Measurements from ENCODE around the gene FLYWCH1. TPM values are rescaled to one million over a fixed set of nuclear protein-coding genes. Genes with fewer than 3 reads are reported as not detected.

Gene FLYWCH1
- 40.3 and 43.6 TPM in 2 replicates for total RNA-seq (2013; cell fraction: nucleolus; rRNA removed)
- total RNA-seq (2014; rRNA removed): 15.0 and 19.7 TPM in 2 replicates
- 6.6 and 7.9 TPM in 2 replicates for total RNA-seq (2014; rRNA removed; fragmentation: Illumina TruSeq; extraction: Trizol)
- 27.8 and 33.8 TPM in 2 replicates for total RNA-seq (2021)
- 10.7 TPM for polyA plus RNA-seq (2011; ENCODE audit: low read depth)
- 7.7 and 10.6 TPM in 2 replicates for polyA plus RNA-seq (2011; rRNA removed)
- polyA plus RNA-seq (2011; cell fraction: cytosol; rRNA removed): 21.5 and 28.4 TPM in 2 replicates
- polyA plus RNA-seq (2011; cell fraction: nucleus; rRNA removed): 55.9 and 70.0 TPM in 2 replicates
- polyA plus RNA-seq (2012): 20.9 and 21.5 TPM in 2 replicates
- 1.8 and 10.1 TPM in 2 replicates for polyA plus RNA-seq (2014; fragmentation: Illumina TruSeq; extraction: Trizol)
- under 1 TPM; 0.47 to 0.60 TPM for polyA plus RNA-seq (2014; fragmentation: Nextera tagmentation; extraction: Ambion mirVana)
- 29.1 and 37.9 TPM in 2 replicates for polyA plus RNA-seq (2014; rRNA removed)
- 10 to 100 TPM; 11.8 to 16.7 TPM for polyA plus RNA-seq (2016; fragmentation: Nextera tagmentation; extraction: Ambion mirVana)
- polyA minus RNA-seq (2011; rRNA and poly(A)+ RNA removed): 6.7 and 11.4 TPM in 2 replicates
- polyA minus RNA-seq (2011; cell fraction: cytosol; rRNA and poly(A)+ RNA removed): 6.5 and 9.9 TPM in 2 replicates
- polyA minus RNA-seq (2011; cell fraction: nucleus; rRNA and poly(A)+ RNA removed): 7.4 and 18.7 TPM in 2 replicates
- percentile 58 among the genes with signal in this experiment for Bru-seq, nascent RNA
- BruChase-seq, experiment 1, labeled RNA remaining after a 6-hour chase: percentile 65 among the genes with signal in this experiment
- percentile 61 among the genes with signal in this experiment for BruChase-seq, experiment 2, labeled RNA remaining after a 2-hour chase
- long read RNA-seq, experiment 1, full-length matches to known transcripts: 5 of 12 reads
- long read RNA-seq, experiment 1, partial matches to known transcripts: 4 of 12 reads
- long read RNA-seq, experiment 1, other reads (novel, unspliced or antisense): 3 of 12 reads
- long read RNA-seq, experiment 2, partial matches to known transcripts: 0 of 1 reads
- long read RNA-seq, experiment 2, other reads (novel, unspliced or antisense): 1 of 1 reads

DNA sequence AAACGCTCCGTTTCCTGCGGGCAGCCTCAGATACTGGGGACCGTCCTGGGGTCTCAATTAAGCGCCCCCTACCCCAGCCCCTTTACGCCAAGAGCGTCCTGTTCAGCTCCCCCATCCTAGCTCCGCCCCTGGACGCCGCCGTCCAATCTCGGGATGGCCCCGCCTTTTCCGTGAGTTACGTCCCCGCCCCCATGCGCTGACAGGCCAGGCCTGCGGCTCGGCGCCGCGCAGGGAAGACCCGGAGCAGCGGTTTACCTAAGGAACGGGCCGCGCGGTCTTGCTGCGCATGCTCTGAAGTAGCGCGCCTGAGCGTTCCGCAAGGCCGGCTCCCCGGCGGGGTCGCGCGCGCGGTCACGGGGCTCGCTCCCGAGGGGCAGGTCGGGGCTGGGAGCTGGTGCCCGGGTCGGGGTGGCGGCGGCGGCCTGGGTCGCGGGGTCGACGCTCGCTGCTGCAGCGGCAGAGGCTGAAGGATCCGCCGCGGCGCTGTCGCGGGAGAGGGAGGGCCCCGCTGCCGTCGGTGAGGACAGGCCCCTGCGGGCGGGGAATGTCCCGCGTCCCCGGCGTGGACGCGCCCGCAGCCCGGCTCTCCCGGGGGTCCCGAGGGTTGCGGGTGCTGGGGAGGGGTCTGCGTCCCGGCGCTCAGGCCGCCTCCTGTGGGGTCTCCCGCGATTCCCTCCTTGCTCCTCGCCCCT lies at the start of gene FLYWCH1:
TSS of gene FLYWCH1 (plus strand) at position 294 of the 692 bp plus-strand sequence. CDS start 17,755 bp downstream, outside the sequence.
- in situ Hi-C loops (cut with MboI): loop anchor here (5.0 kb wide), 1 partner anchor 34 kb away; no protein-coding TSS in a partner anchor
- Histone ChIP-seq H3K9me3 (replicated peaks; ENCODE audit: control insufficient read depth, insufficient read depth, low read length) (no peaks in the 10 kb centered on the region), H2AFZ (ENCODE audit: control insufficient read depth, low read depth, low read length) (peak within 1 kb of the TSS; percentile 97), H3K4me1 (ENCODE audit: control insufficient read depth, insufficient read depth, low read length) (peaks cover 3% of the 10 kb centered on the region; the same call in 1 of the 2 replicates), H3K79me2 (ENCODE audit: control insufficient read depth, insufficient read depth, low read length) (peaks cover 9% of the 10 kb centered on the region), H3K4me2 (ENCODE audit: control insufficient read depth, insufficient read depth) (peak within 1 kb of the TSS; percentile 99), H3K27me3 (replicated peaks in 1 of 2; ENCODE audit: control insufficient read depth in 2 of 2, insufficient read depth in 2 of 2, low read length in 1 of 2) (no peaks in the 10 kb centered on the region), H4K20me1 (ENCODE audit: control insufficient read depth, insufficient read depth) (no peaks in the 10 kb centered on the region), H3K9ac (ENCODE audit: control insufficient read depth, insufficient read depth, low read length) (peak within 1 kb of the TSS; percentile 73), H3K36me3 (ENCODE audit: control insufficient read depth in 2 of 2, insufficient read depth in 2 of 2, low read length in 1 of 2) (peaks cover 0 to 2% of the 10 kb centered on the region in 2 experiments; a peak in 1 of 4 replicates), H3K27ac (ENCODE audit: control insufficient read depth, insufficient read depth) (peak within 1 kb of the TSS; percentile 54), H3K4me3 (peak within 1 kb of the TSS; percentile 97)
- FAIRE-seq: peak; percentile 93
- 1% methylated on average over 57 of the region's 85 CpGs for WGBS (ENCODE audit: insufficient coverage, insufficient replicate concordance, low lambda C conversion rate, missing lambda C conversion rate)
- intact Hi-C loops (cut with micrococcal nuclease; ENCODE audit: unreplicated experiment): no loop called here
- RAD21 ChIA-PET (ENCODE audit: unreplicated experiment): interaction anchor here (0.6 to 2.1 kb wide), 9 partner anchors 9 to 53 kb away, joined by 3 to 19 read pairs (median 4); partner anchors contain the start of gene FLYWCH2
- peak; percentile 88 for DNase-seq (ENCODE audit: low read depth, low spot score)
- SMC1A ChIA-PET (ENCODE audit: uncharacterized antibody, unreplicated experiment): interaction anchor here (0.6 to 1.5 kb wide), 6 partner anchors 9 to 54 kb away, joined by 3 to 9 read pairs (median 4); partner anchors contain the start of gene FLYWCH2
- no TSS peak for BruUV-seq (replicated peaks)
- POLR2A ChIA-PET: interaction anchor here (0.5 to 2.4 kb wide), 10 partner anchors 9 to 229 kb away, joined by 3 to 8 read pairs (median 4); partner anchors contain the start of genes FLYWCH2, KCTD5 and PKMYT1
- peak; percentile 98 for ATAC-seq
- CTCF ChIA-PET: interaction anchor here (0.5 to 2.5 kb wide), 15 partner anchors 8 to 620 kb away, joined by 3 to 14 read pairs (median 3); partner anchors contain the start of gene FLYWCH2
- TF ChIP-seq CHD2 (IDR thresholded peaks at IDR 0.05; ENCODE audit: borderline replicate concordance, low read depth, low read length): peak; percentile 85
- no peak for TF ChIP-seq SREBF1 (IDR thresholded peaks at IDR 0.05; ENCODE audit: low read length)
- no peak for TF ChIP-seq ZBTB11 (CRISPR knock-in tag; IDR thresholded peaks at IDR 0.05)
- no peak for TF ChIP-seq MEF2A (IDR thresholded peaks at IDR 0.05; ENCODE audit: insufficient read depth, low read depth, low read length)
- TF ChIP-seq MXI1 (IDR thresholded peaks at IDR 0.05; ENCODE audit: low read depth, low read length): peak; percentile 38; the same call in 1 of the 2 replicates
- TF ChIP-seq ZBTB33 (IDR thresholded peaks at IDR 0.05): no peak
- TF ChIP-seq CTCF (IDR thresholded peaks at IDR 0.05 in 2 of 3, conservative IDR thresholded peaks at IDR 0.05 in 1 of 3; ENCODE audit: control insufficient read depth in 2 of 3, extremely low read depth in 1 of 3, insufficient read depth in 1 of 3, low read depth in 3 of 3, low read length in 3 of 3): no peak
